Dermis microvascular lymphatic vessel endothelial cell (primary cell): ENCODE data around the gene ZNF785. TPM values are rescaled to one million over a fixed set of nuclear protein-coding genes. Genes with fewer than 3 reads are reported as not detected.
"Not testable (repeated sequence)": the region's sequence is repeated elsewhere in the genome, so short reads cannot be mapped to it uniquely, and the experiment has no call there.

Source experiments
- DNase-seq, 2 donors: peaks; one replicate each; pipeline versions ENCODE4 v3.0.0 to v3.0.0-alpha.2; 2010; ENCODE audit warnings: low read depth in 2 of 2
- total RNA-seq: library from RNA; depleted of rRNA; stranded (reverse); fragments of >200 nt; gene quantifications from 2 replicates; pipeline ENCODE4 v1.2.1, GENCODE V29; 2014

ZNF785 gene
- total RNA-seq, 1 donor from 2014 or later: 6.4 TPM

DNA sequence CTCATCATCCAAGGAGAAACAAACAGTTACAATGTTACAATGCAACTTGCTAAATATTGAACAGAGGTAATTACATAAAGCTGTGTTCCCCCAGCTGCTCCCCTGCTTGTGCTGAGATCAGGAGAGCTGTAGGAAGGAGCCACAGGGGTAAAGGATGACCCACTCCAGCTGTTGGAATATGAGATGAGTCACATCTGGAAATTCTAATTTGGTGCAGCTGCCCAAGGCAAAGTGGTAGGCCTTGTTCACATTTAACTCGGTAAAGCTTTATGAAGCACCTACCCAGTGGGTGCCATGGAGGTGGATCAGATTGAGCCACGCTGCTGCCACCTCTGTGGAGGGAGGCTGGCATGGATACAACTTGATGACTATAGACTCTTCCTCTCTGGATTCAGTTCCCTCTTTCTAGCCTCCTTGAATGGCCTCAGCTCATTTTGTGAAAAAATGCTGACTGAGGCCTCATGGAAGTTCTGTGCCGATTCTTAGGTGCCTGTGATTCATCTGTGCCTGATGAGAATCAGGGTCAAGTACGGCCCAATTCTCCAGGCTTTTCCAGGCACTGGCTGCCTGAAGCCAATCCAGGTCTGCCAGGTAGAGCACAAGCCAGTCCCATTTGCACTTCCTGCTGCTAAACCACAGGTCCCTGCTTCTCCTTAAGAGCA lies 17.2 kb upstream of the ZNF785 start:
- DNase-seq: no peak

DNA sequence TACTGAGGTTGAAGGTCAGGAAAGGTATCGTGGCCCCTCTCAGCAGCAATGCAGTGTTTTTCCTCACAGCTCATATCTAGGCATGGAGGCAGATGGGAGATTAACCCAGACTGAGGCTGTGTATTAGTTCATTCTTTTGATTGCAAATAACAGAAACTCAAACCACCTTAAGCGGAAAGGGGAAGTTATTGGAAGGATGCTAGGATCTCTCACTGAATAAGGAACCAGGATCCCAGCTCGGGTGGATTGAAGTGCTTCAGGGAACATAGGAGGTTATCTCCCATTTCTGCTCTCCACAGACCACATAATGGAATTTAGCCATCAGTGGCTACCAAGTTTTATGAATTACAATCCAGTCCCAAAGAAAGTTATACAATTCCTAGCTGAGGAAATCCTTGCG lies 16.5 kb upstream of the ZNF785 start:
- DNase-seq: no peak

DNA sequence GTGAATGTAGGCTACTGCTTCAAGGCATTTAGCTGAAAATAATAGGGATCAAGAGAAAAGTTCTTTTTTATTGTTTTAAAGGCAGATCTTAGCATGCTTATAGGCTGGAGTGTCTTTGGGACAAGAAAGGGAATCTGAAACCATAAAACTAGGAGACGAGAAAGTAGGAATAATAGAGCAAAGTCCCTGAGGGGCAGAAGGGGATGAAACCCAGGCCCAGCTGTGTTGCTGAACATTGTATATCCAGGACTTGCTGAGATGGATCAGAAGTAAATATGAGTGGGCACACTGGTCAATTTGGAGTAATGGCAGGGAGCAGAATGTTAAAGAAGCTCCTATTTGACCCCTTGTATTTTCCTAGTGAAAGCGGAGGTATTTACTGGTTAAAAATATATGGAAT lies 15.4 kb upstream of the ZNF785 start:
- DNase-seq: no peak

DNA sequence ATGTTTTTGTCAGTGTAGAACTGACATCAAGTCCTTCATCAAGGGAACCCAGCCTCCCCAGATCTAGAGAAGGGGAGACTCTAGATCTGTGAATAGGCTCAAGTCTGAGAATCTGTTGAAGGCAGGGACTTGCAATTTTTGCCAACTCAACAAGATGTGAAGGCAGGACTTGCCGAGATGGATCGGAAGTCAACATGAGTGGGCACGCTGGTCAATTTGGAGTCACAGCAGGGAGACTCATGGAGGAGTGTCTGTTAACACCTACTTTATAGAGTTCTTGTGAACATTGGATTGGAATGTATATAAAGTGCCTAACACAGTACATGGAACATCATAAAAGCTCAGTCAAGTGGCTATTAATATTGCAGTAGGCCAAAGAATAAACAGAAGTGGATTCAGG lies 14.7 kb upstream of the ZNF785 start:
- no peak for DNase-seq

DNA sequence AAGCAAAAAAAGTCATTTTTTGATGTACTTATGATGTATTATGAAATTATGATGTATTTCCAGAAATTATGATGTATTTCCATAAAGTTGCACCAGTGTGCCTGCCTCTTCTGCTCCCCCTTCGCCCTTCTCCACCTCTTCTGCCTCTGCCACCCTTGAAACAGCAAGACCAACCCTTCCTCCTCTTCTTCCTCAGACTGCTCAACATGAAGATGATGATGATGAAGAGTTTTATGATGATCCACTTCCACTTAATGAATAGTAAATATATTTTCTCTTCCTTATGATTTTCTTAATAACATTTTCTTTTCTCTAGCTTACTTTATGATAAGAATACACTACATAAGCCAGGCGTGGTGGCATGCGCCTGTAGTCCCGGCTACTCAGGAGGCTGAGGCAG lies 7.4 kb upstream of the ZNF785 start:
- no peak for DNase-seq

GRCh38 chr16:30590869-30591268 lies 5.4 kb upstream of the ZNF785 start:
- DNase-seq: not testable (repeated sequence)

DNA sequence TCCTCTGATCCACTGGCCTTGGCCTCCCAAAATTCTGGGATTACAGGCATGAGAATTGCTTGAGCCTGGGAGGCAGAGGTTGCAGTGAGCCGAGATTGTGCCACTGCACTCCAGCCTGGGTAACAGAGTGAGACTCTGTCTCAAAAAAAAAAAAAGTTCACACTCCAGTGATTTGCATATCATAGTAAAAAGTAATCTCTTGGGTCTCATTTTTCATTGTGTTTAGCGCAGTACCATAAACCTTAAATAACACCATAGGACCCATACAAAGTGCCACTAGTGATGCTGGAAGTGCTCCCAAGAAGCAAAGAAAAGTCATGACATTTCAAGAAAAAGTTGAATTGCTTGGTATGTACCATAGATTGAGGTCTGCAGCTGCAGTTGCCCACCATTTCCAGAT lies 4.1 kb upstream of the ZNF785 start:
- DNase-seq: not testable (repeated sequence)

- DNase-seq: no peak
Measured at GRCh38 chr16:30588651-30589050, 3.2 kb upstream of the ZNF785 start.

DNA sequence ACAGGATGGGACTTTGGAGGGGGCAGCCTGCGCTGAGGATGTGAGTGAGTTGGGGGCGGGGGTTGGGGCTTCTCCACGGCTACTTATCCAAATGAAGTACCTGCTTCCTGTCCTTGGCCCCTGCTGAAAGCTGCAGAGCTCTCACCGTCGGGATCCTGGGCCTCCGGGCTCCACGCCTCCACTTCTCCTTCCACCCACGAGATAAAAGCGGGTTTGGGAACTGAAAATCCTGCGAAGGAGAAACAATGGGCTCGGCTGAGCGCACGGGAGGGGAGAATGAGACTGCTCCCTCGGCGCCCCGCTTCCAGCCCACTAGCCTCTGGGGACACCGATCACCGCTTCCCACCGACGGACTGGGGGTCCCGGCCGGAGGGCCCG lies 486 bp downstream of the ZNF785 start:
- DNase-seq: no peak

DNA sequence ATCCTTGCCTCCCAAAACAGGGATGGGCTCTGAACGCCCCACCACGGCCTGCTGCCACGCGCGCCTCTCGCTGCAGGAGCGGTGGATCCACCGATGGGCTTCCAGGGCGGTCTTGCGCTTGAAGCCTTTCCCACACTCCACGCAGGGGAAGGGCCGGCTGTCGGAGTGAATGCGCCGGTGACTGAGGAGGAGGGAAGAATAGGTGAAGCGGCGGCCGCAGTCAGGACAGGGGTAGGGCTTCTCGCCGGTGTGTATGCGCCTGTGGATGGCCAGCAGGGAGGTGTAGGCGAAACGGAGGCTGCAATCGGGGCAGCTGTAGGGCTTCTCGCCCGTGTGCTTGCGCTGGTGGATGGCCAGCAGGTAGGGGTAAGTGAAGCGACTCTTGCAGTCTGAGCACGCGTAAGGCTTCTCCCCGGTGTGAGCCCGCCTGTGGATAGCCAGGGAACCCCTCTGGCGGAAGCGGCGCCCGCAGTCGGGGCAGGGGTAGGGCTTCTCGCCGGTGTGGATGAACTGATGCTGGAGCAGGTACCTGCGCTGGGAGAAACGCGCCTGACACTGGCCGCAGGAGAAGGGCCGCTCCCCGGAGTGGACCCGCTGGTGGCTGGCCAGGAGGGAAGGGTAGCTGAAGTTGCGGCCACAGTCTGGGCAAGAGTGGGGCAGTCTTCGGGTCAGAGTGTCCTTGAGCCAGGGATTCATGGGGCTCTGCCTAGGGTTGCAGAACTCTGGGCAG lies 2.7 kb downstream of the ZNF785 start:
- no peak for DNase-seq

GRCh38 chr16:30581457-30581856 lies 4.0 kb downstream of the ZNF785 start:
- DNase-seq: no peak

- DNase-seq: no peak
Measured at GRCh38 chr16:30574678-30575077, 10.8 kb downstream of the ZNF785 start.

DNA sequence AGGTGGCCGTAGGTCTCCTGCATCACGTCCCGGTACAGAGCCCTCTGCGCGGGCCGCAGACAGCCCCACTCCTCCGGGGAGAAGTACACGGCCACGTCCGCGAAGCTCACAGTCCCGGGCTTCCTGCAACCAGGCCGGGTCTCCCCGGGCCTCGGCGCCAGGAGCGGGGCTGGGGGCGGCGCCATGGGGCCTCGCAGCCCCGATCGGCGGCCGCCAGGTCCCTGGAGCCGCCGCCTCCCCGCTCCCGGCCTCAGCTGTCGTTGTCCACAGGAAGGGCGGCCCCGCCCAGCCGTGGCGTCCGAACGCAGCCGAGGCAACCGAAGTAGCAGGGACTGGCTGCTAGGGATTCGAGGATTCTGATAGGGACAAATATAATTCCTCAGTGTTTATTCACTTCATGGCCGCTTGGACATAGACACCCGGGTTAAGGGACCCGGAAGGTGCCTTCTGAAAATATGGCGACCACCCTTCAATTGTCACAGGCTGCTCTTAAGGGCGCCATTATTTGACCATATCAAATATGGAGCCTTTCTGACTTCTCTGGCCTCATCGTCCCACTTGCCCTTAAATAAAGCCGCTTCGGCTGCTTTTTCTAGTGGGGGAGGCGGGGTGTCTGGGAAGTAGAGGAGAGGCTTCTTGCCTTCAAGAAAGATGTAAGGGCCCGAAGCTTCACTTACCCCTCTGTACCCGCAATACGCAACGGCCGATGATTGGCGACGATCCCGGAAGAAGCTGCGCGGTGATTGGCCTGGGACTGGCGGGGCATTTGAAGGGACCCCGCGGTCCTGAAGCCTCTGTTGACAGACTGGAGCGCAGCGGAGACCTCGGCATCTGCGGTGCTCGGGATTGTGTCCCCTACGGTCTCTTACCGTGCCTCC lies 13.8 kb downstream of the ZNF785 start, which contains the start of gene ZNF688:
Gene ZNF688, minus strand, starts transcription at position 270 of the 878 bp plus-strand sequence. Its CDS starts 85 bp downstream, at position 185.
- peak; percentile 77 to 96 for DNase-seq

GRCh38 chr16:30570636-30571444 lies 14.7 kb downstream of the ZNF785 start:
- peak in 1 of 2 donors; percentile 54 for DNase-seq

DNA sequence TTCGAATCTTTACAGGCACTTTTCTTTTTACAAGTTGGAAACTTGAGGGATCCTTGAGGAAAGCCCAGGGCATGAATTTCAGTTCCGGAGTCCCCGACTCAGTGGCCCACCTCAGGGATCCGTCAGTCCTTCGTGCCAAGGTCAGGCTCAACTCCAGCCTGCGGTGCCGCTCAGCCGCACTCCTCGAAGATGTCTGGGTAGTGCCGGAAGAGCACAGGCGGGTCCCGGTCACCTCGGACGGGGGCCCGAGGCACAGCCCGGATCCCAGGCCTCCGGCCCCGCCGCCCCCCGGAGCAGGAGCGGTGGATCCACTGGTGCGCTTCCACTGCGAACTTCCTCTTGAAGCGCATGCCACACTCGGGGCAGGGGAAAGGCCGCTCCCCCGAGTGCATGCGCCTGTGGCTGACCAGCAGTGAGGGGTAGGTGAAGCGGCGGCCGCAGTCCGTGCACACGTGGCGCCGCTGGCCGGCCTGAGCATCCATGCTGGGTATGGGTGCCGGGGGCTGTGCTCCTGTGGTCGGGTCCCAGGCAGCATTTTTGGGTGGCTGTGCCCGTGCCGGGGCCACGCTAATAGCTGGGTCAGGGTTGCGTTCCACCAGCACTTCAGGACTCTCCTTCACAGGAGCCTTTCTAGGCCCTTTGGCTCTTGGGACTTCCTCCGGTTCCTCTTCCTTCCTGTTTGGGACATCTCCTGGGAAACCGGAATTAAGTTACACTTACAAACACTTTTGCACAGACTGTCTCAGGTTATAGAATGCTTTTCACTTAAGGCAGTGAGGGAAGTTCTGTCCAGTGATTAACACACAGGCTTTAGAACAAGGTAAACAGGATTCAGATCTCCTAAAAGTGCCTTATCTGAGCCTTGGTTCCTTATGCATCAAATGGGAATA lies 15.5 kb downstream of the ZNF785 start:
- no peak for DNase-seq

GRCh38 chr16:30569281-30569680 lies 16.2 kb downstream of the ZNF785 start:
- DNase-seq: no peak

DNA sequence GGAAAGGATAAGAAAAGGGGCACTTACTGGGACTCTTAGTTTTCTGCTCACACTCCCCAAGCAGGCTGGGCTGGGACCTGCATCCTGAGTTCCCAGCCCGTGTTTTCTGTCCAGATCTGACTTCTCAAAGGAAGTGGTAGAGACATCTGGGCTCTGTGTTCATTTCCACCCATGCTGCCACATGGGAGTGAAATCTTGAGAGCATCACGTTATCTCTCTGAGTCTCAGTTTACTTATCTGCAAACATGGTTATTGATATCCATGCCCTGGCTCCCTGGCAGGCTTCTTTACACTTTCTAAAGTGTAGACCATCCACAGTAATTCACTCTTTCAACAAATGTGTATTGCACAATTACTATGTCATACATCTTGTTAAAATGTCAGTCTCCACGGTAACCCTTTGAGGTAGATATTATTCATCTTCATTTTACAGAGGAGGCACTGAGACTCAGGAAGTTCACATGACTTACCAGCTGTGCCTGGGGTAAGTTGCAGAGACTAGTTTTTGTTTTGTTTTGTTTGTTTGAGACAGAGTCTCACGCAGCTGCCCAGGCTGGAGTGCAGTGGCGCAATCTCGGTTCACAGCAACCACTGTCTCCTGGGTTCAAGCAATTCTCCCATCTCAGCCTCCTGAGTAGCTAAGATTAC lies 17.4 kb downstream of the ZNF785 start:
- peak in 1 of 2 donors; percentile 42 for DNase-seq

- DNase-seq: no peak
Measured at GRCh38 chr16:30567160-30567990, 18.1 kb downstream of the ZNF785 start.

GRCh38 chr16:30566531-30566930 lies 19.0 kb downstream of the ZNF785 start:
- DNase-seq: no peak
